ENCODE results near the gene NT5DC1. TPM values are rescaled to one million over a fixed set of nuclear protein-coding genes. Genes with fewer than 3 reads are reported as not detected.

NT5DC1 gene
- 10 to 100 TPM in 3 of 4 donors, 1 to 10 TPM in 1; 5.0 to 34.5 (median 21.0) TPM for total RNA-seq

DNA sequence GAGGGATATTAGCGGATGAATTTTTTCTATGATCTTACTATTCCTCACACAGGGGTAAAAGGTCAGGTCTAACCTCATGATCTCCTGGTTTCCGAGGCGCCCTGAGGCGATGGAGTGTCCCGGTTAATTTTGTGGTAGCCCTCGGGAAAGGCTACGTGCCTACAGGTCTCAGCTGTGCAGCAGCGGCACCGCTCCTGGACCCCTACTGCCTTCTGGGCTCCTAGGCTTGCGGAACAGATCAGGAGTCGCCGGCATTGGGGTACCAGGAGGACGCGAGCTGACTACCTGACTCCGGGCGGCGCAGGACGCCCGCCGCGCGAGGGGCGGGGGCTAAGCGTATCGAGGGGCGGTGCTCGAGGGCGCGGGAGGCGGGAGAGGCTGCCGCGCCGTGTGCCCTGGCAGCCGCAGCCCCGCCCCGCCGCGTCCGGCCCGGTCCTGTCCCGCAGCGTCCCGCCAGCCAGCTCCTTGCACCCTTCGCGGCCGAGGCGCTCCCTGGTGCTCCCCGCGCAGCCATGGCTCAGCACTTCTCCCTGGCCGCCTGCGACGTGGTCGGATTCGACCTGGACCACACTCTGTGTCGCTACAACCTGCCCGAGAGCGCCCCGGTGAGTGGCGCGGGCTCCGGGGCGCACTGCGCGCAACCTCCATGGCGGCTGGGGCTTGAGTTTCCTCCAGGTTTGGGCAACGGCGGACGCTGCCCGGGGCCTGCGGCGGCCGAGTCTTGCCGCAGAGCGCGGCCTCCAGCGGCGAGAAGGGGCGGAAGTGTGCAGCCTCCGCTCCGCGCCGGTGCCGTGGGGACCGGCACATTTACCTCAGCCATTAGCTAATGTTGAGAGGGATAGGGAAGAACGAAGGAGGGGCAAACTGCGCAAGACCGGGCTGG lies at the start of gene NT5DC1:
Gene NT5DC1 (plus strand): TSS at position 435 of the 883 bp plus-strand sequence. CDS start 78 bp downstream, at position 513.
- peak; percentile 84 to 94 (median 94) for DNase-seq
- Histone ChIP-seq H3K9me3 (peaks cover 0 to 9% (median 3%) of the 10 kb centered on the region in 4 donors), H3K36me3 (no peaks in the 10 kb centered on the region), H3K4me1 (peaks cover 0 to 37% (median 7%) of the 10 kb centered on the region in 4 donors), H3K27ac (peak within 1 kb of the TSS; percentile 90 to 98 (median 96)), H3K27me3 (no peaks in the 10 kb centered on the region), H3K4me3 (peak within 1 kb of the TSS; percentile 61 to 93 (median 80))
- peak; percentile 70 to 86 for TF ChIP-seq POLR2A (IDR thresholded peaks at IDR 0.05)
- TF ChIP-seq, protein P1, sequence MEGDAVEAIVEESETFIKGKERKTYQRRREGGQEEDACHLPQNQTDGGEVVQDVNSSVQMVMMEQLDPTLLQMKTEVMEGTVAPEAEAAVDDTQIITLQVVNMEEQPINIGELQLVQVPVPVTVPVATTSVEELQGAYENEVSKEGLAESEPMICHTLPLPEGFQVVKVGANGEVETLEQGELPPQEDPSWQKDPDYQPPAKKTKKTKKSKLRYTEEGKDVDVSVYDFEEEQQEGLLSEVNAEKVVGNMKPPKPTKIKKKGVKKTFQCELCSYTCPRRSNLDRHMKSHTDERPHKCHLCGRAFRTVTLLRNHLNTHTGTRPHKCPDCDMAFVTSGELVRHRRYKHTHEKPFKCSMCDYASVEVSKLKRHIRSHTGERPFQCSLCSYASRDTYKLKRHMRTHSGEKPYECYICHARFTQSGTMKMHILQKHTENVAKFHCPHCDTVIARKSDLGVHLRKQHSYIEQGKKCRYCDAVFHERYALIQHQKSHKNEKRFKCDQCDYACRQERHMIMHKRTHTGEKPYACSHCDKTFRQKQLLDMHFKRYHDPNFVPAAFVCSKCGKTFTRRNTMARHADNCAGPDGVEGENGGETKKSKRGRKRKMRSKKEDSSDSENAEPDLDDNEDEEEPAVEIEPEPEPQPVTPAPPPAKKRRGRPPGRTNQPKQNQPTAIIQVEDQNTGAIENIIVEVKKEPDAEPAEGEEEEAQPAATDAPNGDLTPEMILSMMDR (IDR thresholded peaks at IDR 0.05), result peak in 4 of 6 experiments; percentile 23 to 52 (median 50)

- no peak overlapping the region for H3K27ac ChIP-seq
- no peak overlapping the region for H3K4me3 ChIP-seq
- peaks cover 0 to 14% (median 2%) of the 10 kb centered on the region in 4 donors for H3K4me1 ChIP-seq
- DNase-seq, result no peak
- no peaks in the 10 kb centered on the region for H3K27me3 ChIP-seq
- H3K36me3 ChIP-seq, result peaks cover 0 to 3% (median 0%) of the 10 kb centered on the region in 3 donors
- TF ChIP-seq POLR2A (IDR thresholded peaks at IDR 0.05), result no peak
- TF ChIP-seq, protein P1 (IDR thresholded peaks at IDR 0.05), result no peak
- no peaks in the 10 kb centered on the region for H3K9me3 ChIP-seq
Observed at GRCh38 chr6:116051244-116051643, 49.4 kb upstream of the NT5DC1 start.

GRCh38 chr6:116055513-116055912 lies 45.1 kb upstream of the NT5DC1 start:
- Histone ChIP-seq H3K36me3 (no peaks in the 10 kb centered on the region), H3K4me3 (peak overlapping the region in 1 of 4 donors; percentile 14), H3K9me3 (no peaks in the 10 kb centered on the region), H3K4me1 (no peaks in the 10 kb centered on the region), H3K27me3 (no peaks in the 10 kb centered on the region), H3K27ac (no peak overlapping the region)
- DNase-seq, result no peak
- TF ChIP-seq POLR2A (IDR thresholded peaks at IDR 0.05), result no peak
- TF ChIP-seq, protein P1 (IDR thresholded peaks at IDR 0.05), result no peak

- H3K4me3 ChIP-seq, result peak overlapping the region in 2 of 4 donors; percentile 39 to 53
Observed at GRCh38 chr6:116057766-116058165, 42.9 kb upstream of the NT5DC1 start.

GRCh38 chr6:116059713-116060571 lies 40.7 kb upstream of the NT5DC1 start:
- H3K4me3 ChIP-seq, result peak overlapping the region in 3 of 4 donors; percentile 30 to 53 (median 53)
- H3K27ac ChIP-seq, result peak overlapping the region in 3 of 4 donors; percentile 61 to 90 (median 81)
- H3K27me3 ChIP-seq, result no peaks in the 10 kb centered on the region
- DNase-seq, result peak in 2 of 3 donors; percentile 50 to 64
- no peaks in the 10 kb centered on the region for H3K36me3 ChIP-seq
- no peaks in the 10 kb centered on the region for H3K4me1 ChIP-seq
- H3K9me3 ChIP-seq, result no peaks in the 10 kb centered on the region
- TF ChIP-seq, protein P1 (IDR thresholded peaks at IDR 0.05), result peak in 1 of 6 experiments; percentile 2
- TF ChIP-seq POLR2A (IDR thresholded peaks at IDR 0.05), result no peak

More at GRCh38 chr6:116057766-116058165, 42.9 kb upstream of the NT5DC1 start:
- no peak overlapping the region for H3K27ac ChIP-seq
- H3K36me3 ChIP-seq, result no peaks in the 10 kb centered on the region
- DNase-seq, result no peak
- H3K4me1 ChIP-seq, result no peaks in the 10 kb centered on the region
- no peak for TF ChIP-seq POLR2A (IDR thresholded peaks at IDR 0.05)
- TF ChIP-seq, protein P1 (IDR thresholded peaks at IDR 0.05), result no peak
- no peaks in the 10 kb centered on the region for H3K27me3 ChIP-seq
- no peaks in the 10 kb centered on the region for H3K9me3 ChIP-seq

Data from Peyer's patch (tissue), 4 donors.